ENCODE data around the gene MSANTD7. TPM values are rescaled to one million over a fixed set of nuclear protein-coding genes. Genes with fewer than 3 reads are reported as not detected.

The MSANTD7 gene
- total and polyA plus RNA-seq, 2 of the 13 experiments (the other 11 are each of a cell fraction or from before 2014, with no cell fraction given) = 3.7 to 16.7 TPM

DNA sequence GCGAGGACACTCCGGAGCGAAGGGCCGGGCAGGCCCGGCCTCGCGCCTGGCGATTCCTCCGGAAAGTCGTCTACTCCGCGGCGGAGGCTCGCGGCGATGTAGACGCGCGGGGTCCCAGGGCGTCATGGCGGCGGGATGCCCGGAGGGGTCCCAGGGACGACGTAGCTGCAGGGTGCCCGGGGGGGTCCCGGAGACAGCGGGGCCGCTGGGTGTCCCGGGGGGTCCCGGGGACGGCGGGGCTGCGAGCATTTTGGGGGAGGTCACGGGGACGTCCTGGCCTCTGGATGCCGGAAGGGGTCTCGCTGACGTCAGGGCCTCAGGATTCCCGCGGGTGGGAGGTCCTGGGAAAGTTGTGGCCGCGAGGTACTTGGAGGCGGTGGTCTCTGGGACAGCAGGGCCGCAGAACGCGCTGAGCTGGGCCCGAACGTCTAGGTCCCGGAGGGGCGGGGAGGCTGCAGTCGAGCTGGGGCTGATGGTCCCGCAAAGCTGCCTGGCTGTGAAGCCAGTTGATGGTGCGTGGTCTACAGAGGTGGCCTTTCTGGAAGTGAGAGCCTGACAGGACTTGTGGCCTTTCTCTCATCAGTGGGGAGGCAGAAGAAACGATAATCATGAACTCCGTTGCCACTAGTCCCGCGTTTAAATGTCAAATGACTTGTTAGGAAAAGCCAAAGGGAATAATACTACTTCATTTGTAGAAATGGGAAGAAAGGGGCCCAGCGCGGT lies 637 bp downstream of the MSANTD7 start (continued):
- TF ChIP-seq, protein P1, sequence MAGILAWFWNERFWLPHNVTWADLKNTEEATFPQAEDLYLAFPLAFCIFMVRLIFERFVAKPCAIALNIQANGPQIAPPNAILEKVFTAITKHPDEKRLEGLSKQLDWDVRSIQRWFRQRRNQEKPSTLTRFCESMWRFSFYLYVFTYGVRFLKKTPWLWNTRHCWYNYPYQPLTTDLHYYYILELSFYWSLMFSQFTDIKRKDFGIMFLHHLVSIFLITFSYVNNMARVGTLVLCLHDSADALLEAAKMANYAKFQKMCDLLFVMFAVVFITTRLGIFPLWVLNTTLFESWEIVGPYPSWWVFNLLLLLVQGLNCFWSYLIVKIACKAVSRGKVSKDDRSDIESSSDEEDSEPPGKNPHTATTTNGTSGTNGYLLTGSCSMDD (CRISPR knock-in tag; IDR thresholded peaks at IDR 0.05) = no peak
- no peak for TF ChIP-seq KMT2A (CRISPR knock-in tag; IDR thresholded peaks at IDR 0.05)
- TF ChIP-seq REPIN1 (CRISPR knock-in tag; IDR thresholded peaks at IDR 0.05; ENCODE audit: borderline replicate concordance, low read depth) = no peak
- no peak; the same call in 1 of the 2 replicates for TF ChIP-seq GPN1 (CRISPR knock-in tag; IDR thresholded peaks at IDR 0.05; ENCODE audit: borderline replicate concordance)
- TF ChIP-seq ZNF225 (CRISPR knock-in tag; IDR thresholded peaks at IDR 0.05) = no peak
- no peak for TF ChIP-seq KLF11 (CRISPR knock-in tag; IDR thresholded peaks at IDR 0.05)
- TF ChIP-seq, protein P2, sequence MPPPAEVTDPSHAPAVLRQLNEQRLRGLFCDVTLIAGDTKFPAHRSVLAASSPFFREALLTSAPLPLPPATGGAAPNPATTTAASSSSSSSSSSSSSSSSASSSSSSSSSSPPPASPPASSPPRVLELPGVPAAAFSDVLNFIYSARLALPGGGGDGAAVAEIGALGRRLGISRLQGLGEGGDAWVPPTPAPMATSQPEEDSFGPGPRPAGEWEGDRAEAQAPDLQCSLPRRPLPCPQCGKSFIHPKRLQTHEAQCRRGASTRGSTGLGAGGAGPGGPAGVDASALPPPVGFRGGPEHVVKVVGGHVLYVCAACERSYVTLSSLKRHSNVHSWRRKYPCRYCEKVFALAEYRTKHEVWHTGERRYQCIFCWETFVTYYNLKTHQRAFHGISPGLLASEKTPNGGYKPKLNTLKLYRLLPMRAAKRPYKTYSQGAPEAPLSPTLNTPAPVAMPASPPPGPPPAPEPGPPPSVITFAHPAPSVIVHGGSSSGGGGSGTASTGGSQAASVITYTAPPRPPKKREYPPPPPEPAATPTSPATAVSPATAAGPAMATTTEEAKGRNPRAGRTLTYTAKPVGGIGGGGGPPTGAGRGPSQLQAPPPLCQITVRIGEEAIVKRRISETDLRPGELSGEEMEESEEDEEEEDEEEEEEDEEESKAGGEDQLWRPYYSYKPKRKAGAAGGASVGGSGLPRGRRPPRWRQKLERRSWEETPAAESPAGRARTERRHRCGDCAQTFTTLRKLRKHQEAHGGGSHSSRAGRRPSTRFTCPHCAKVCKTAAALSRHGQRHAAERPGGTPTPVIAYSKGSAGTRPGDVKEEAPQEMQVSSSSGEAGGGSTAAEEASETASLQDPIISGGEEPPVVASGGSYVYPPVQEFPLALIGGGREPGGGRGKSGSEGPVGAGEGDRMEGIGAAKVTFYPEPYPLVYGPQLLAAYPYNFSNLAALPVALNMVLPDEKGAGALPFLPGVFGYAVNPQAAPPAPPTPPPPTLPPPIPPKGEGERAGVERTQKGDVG (CRISPR knock-in tag; IDR thresholded peaks at IDR 0.05; ENCODE audit: borderline replicate concordance) = no peak
- no peak for TF ChIP-seq ZBTB20 (CRISPR knock-in tag; IDR thresholded peaks at IDR 0.05; ENCODE audit: borderline replicate concordance, low read depth)
- no peak for TF ChIP-seq NAIF1 (CRISPR knock-in tag; IDR thresholded peaks at IDR 0.05; ENCODE audit: borderline replicate concordance)
- TF ChIP-seq FOXM1 (CRISPR knock-in tag; IDR thresholded peaks at IDR 0.05) = no peak
- TF ChIP-seq ZNF570 (CRISPR knock-in tag; IDR thresholded peaks at IDR 0.05; ENCODE audit: borderline replicate concordance) = no peak
- TF ChIP-seq KLF16 (CRISPR knock-in tag; IDR thresholded peaks at IDR 0.05) = no peak
- TF ChIP-seq NFATC3 (CRISPR knock-in tag; IDR thresholded peaks at IDR 0.05) = no peak
- TF ChIP-seq, protein P3, sequence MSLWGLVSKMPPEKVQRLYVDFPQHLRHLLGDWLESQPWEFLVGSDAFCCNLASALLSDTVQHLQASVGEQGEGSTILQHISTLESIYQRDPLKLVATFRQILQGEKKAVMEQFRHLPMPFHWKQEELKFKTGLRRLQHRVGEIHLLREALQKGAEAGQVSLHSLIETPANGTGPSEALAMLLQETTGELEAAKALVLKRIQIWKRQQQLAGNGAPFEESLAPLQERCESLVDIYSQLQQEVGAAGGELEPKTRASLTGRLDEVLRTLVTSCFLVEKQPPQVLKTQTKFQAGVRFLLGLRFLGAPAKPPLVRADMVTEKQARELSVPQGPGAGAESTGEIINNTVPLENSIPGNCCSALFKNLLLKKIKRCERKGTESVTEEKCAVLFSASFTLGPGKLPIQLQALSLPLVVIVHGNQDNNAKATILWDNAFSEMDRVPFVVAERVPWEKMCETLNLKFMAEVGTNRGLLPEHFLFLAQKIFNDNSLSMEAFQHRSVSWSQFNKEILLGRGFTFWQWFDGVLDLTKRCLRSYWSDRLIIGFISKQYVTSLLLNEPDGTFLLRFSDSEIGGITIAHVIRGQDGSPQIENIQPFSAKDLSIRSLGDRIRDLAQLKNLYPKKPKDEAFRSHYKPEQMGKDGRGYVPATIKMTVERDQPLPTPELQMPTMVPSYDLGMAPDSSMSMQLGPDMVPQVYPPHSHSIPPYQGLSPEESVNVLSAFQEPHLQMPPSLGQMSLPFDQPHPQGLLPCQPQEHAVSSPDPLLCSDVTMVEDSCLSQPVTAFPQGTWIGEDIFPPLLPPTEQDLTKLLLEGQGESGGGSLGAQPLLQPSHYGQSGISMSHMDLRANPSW (CRISPR knock-in tag; IDR thresholded peaks at IDR 0.05; ENCODE audit: borderline replicate concordance) = no peak
- no peak for TF ChIP-seq RFXAP (CRISPR knock-in tag; IDR thresholded peaks at IDR 0.05; ENCODE audit: borderline replicate concordance)
- no peak for TF ChIP-seq BRD4 (CRISPR knock-in tag; IDR thresholded peaks at IDR 0.05)
- no peak for TF ChIP-seq RELA (CRISPR knock-in tag; IDR thresholded peaks at IDR 0.05)
- no peak for TF ChIP-seq DPF2 (CRISPR knock-in tag; IDR thresholded peaks at IDR 0.05; ENCODE audit: borderline replicate concordance, low read depth)
- no peak for TF ChIP-seq ZNF510 (CRISPR knock-in tag; IDR thresholded peaks at IDR 0.05; ENCODE audit: low read depth)
- no peak for TF ChIP-seq LCORL (IDR thresholded peaks at IDR 0.05)
- TF ChIP-seq LCORL (CRISPR knock-in tag; IDR thresholded peaks at IDR 0.05) = peak; percentile 55; the same call in 1 of the 2 replicates
- TF ChIP-seq, protein P4, sequence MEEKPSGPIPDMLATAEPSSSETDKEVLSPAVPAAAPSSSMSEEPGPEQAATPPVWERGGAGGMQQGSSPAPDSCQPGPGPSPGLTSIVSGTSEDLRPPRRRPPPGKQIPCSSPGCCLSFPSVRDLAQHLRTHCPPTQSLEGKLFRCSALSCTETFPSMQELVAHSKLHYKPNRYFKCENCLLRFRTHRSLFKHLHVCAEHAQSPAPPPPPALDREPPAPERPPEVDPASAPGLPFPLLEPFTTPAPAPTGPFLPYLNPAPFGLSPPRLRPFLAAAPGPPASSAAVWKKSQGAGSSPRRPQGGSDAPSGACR (CRISPR knock-in tag; IDR thresholded peaks at IDR 0.05) = 0 out of 2 replicates have a peak, but pooled peaks have one; percentile 8
- no peak for TF ChIP-seq ZSCAN29 (CRISPR knock-in tag; conservative IDR thresholded peaks at IDR 0.05)
